Stimulated activated CD8-positive, alpha-beta memory T cell treated with anti-CD3 and anti-CD28 coated beads, Interleukin-15, amount 100 ng/mL, for 4 hours (primary cell): Measurements from ENCODE around the gene LCAT.

Source experiments
- DNase-seq, 2 donors: peaks; one replicate each; pipeline ENCODE4 v3.0.0-alpha.2; 2020; ENCODE audit warnings: low read depth in 2 of 2

LCAT gene

GRCh38 chr16:67968400-67969253, 24.7 kb upstream of the LCAT start, which contains the start of gene SLC12A4:
TSS of gene SLC12A4 (minus strand) at chr16:67968637. CDS start at chr16:67968553, 84 bp downstream.
- DNase-seq: peak; percentile 61 to 73

GRCh38 chr16:67967958-67968399, 24.1 kb upstream of the LCAT start:
- no peak for DNase-seq

GRCh38 chr16:67967183-67967957, 23.4 kb upstream of the LCAT start:
- DNase-seq: no peak

- DNase-seq: no peak
Measured at GRCh38 chr16:67966549-67967182, 22.7 kb upstream of the LCAT start.

- no peak for DNase-seq
Measured at GRCh38 chr16:67965668-67966548, 22.0 kb upstream of the LCAT start.

- DNase-seq: no peak
Measured at GRCh38 chr16:67964477-67965131, 20.7 kb upstream of the LCAT start.

- no peak for DNase-seq
Measured at GRCh38 chr16:67963662-67964321, 19.9 kb upstream of the LCAT start.

GRCh38 chr16:67963292-67963661, 19.4 kb upstream of the LCAT start:
- DNase-seq: no peak

GRCh38 chr16:67962135-67962534, 18.2 kb upstream of the LCAT start:
- no peak for DNase-seq

- no peak for DNase-seq
Measured at GRCh38 chr16:67961551-67961957, 17.6 kb upstream of the LCAT start.

GRCh38 chr16:67959536-67960329, 15.8 kb upstream of the LCAT start:
- no peak for DNase-seq

- no peak for DNase-seq
Measured at GRCh38 chr16:67957622-67958021, 13.7 kb upstream of the LCAT start.

GRCh38 chr16:67954421-67955196, 10.7 kb upstream of the LCAT start:
- no peak for DNase-seq

- DNase-seq: no peak
Measured at GRCh38 chr16:67953641-67954375, 9.9 kb upstream of the LCAT start.

GRCh38 chr16:67951485-67951884, 7.6 kb upstream of the LCAT start:
- DNase-seq: no peak

- DNase-seq: no peak
Measured at GRCh38 chr16:67950335-67950843, 6.5 kb upstream of the LCAT start.

- no peak for DNase-seq
Measured at GRCh38 chr16:67949645-67950044, 5.7 kb upstream of the LCAT start.

- DNase-seq: no peak
Measured at GRCh38 chr16:67948015-67948414, 4.1 kb upstream of the LCAT start.
